Measurements from ENCODE around the gene PGM1. TPM values are rescaled to one million over a fixed set of nuclear protein-coding genes. Genes with fewer than 3 reads are reported as not detected.

The PGM1 gene
- total and polyA plus RNA-seq, 10 of the 15 experiments (the other 5 are each of a cell fraction or from before 2014, with no cell fraction given) = 22.5 to 72.6 (median 50.8) TPM

- TF ChIP-seq FOXK2 (IDR thresholded peaks at IDR 0.05) (no peak), POLR2AphosphoS2 (IDR thresholded peaks at IDR 0.05; ENCODE audit: low read depth, low read length) (no peak), NR2F1 (conservative IDR thresholded peaks at IDR 0.05) (no peak), HDGF (IDR thresholded peaks at IDR 0.05) (no peak), HDAC6 (IDR thresholded peaks at IDR 0.05; ENCODE audit: unreplicated experiment) (no peak)
These were observed 10.6 kb downstream of the PGM1 start (continued) for GRCh38 chr1:63603810-63604209.

DNA sequence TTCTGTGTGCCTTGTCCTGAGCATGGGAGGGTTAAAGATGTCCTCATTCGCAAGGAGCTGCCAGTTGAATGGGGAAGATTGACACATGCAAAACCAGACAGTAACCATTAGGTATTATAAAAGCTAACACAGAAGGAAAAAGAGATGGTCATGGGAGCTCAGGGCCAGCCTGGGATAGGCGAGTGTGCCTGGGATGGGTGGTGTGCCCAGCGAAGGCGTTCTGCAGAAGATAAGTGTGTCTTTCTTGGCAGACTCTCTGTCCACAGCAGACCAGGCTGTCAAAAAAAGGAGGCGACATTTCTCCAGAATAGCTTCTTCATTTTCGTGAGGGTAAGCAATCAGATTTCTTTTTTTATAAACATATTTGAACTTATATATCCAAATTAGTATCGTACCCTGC, 14.1 kb downstream of the PGM1 start:
- in situ Hi-C loops (cut with MboI) (loop anchor here (5.0 kb wide), 1 partner anchor 535 kb away; no protein-coding TSS in a partner anchor), intact Hi-C loops (cut with micrococcal nuclease; ENCODE audit: unreplicated experiment) (no loop called here)
- peaks cover 0 to 2% of the 10 kb centered on the region in 2 experiments; a peak in 1 of 4 replicates for H3K36me3 ChIP-seq (ENCODE audit: control insufficient read depth in 2 of 2, insufficient read depth in 2 of 2, low read length in 1 of 2)
- H3K4me2 ChIP-seq (ENCODE audit: control insufficient read depth, insufficient read depth) = no peak overlapping the region
- CTCF ChIA-PET = interaction anchor here (0.9 to 1.8 kb wide), 4 partner anchors 10 to 49 kb away, joined by 3 to 5 read pairs (median 4); partner anchors contain the start of gene PGM1
- SMC1A ChIA-PET (ENCODE audit: uncharacterized antibody, unreplicated experiment) = interaction anchor here (0.9 kb wide), 1 partner anchor 281 kb away, joined by 3 read pairs; no protein-coding TSS in a partner anchor
- H3K4me3 ChIP-seq = no peak overlapping the region
- H2AFZ ChIP-seq (ENCODE audit: control insufficient read depth, low read depth, low read length) = no peak overlapping the region
- POLR2A ChIA-PET = no interaction called here
- H3K9ac ChIP-seq (ENCODE audit: control insufficient read depth, insufficient read depth, low read length) = no peak overlapping the region
- H3K27me3 ChIP-seq (replicated peaks in 1 of 2; ENCODE audit: control insufficient read depth in 2 of 2, insufficient read depth in 2 of 2, low read length in 1 of 2) = no peaks in the 10 kb centered on the region
- no peaks in the 10 kb centered on the region for H3K9me3 ChIP-seq (replicated peaks; ENCODE audit: control insufficient read depth, insufficient read depth, low read length)
- no TSS peak for BruUV-seq (replicated peaks)
- H3K4me1 ChIP-seq (ENCODE audit: control insufficient read depth, insufficient read depth, low read length) = peaks cover 8% of the 10 kb centered on the region
- DNase-seq (ENCODE audit: low read depth, low spot score) = no peak
- RAD21 ChIA-PET (ENCODE audit: unreplicated experiment) = no interaction called here
- H4K20me1 ChIP-seq (ENCODE audit: control insufficient read depth, insufficient read depth) = peaks cover 3% of the 10 kb centered on the region; the same call in 1 of the 2 replicates
- TF ChIP-seq BRCA1 (IDR thresholded peaks at IDR 0.05; ENCODE audit: low read depth, low read length) (no peak), CTCF (IDR thresholded peaks at IDR 0.05 in 2 of 3, conservative IDR thresholded peaks at IDR 0.05 in 1 of 3; ENCODE audit: control insufficient read depth in 2 of 3, extremely low read depth in 1 of 3, insufficient read depth in 1 of 3, low read depth in 3 of 3, low read length in 3 of 3) (no peak), ASH2L (IDR thresholded peaks at IDR 0.05; ENCODE audit: borderline replicate concordance, low read depth) (no peak), ZNF274 (IDR thresholded peaks at IDR 0.05; ENCODE audit: insufficient read depth, insufficient read length) (no peak)
- no peak for ATAC-seq
- peaks cover 3% of the 10 kb centered on the region for H3K79me2 ChIP-seq (ENCODE audit: control insufficient read depth, insufficient read depth, low read length)
- no peak overlapping the region for H3K27ac ChIP-seq (ENCODE audit: control insufficient read depth, insufficient read depth)
- 92% methylated on average over 7 of the region's 7 CpGs for WGBS (ENCODE audit: insufficient coverage, insufficient replicate concordance, low lambda C conversion rate, missing lambda C conversion rate)
- no peak for FAIRE-seq

All from GM12878 (cell line).